Transverse colon (tissue), 3 donors: ENCODE measurements around the gene ZNF500.

ENCODE experiments used
- CTCF ChIP-seq, 5 experiments: fragments of 200-600 bp in 3 of 5; fragments of 450-650 bp in 2 of 5; sonication (generic) in 3 of 5; IDR thresholded peaks; 1 replicate in 2 of 5; 2 replicates in 3 of 5; pipeline ENCODE4 v1.5.1; 2016 to 2017; ENCODE audit warnings: antibody characterized with exemption in 5 of 5, inconsistent platforms in 3 of 5, mild to moderate bottlenecking in 2 of 5, moderate library complexity in 1 of 5
- EP300 ChIP-seq: sonication (generic); formaldehyde crosslinking; IDR thresholded peaks from one replicate; pipeline ENCODE4 v1.6.1; 2017; ENCODE audit warnings: antibody characterized with exemption, low read depth
- POLR2A ChIP-seq: fragments of 450-650 bp; IDR thresholded peaks from one replicate; pipeline ENCODE4 v1.6.1; 2016; ENCODE audit warnings: antibody characterized with exemption, mild to moderate bottlenecking, moderate library complexity

GRCh38 chr16:4767872-4768548 is 1.0 kb upstream of the ZNF500 start:
- TF ChIP-seq CTCF (IDR thresholded peaks at IDR 0.05), result no peak
- no peak for TF ChIP-seq EP300
- TF ChIP-seq POLR2A, result no peak
